Measurements from ENCODE around the gene ACSS2. TPM values are rescaled to one million over a fixed set of nuclear protein-coding genes. Genes with fewer than 3 reads are reported as not detected.
A peak's percentile ranks its signal among the peaks of the same experiment; 100 is the strongest.

The ACSS2 gene, protein sequence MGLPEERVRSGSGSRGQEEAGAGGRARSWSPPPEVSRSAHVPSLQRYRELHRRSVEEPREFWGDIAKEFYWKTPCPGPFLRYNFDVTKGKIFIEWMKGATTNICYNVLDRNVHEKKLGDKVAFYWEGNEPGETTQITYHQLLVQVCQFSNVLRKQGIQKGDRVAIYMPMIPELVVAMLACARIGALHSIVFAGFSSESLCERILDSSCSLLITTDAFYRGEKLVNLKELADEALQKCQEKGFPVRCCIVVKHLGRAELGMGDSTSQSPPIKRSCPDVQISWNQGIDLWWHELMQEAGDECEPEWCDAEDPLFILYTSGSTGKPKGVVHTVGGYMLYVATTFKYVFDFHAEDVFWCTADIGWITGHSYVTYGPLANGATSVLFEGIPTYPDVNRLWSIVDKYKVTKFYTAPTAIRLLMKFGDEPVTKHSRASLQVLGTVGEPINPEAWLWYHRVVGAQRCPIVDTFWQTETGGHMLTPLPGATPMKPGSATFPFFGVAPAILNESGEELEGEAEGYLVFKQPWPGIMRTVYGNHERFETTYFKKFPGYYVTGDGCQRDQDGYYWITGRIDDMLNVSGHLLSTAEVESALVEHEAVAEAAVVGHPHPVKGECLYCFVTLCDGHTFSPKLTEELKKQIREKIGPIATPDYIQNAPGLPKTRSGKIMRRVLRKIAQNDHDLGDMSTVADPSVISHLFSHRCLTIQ
- total RNA-seq (ENCODE audit: unreplicated experiment), result 53.2 TPM
- long read RNA-seq, transcript ACSS2-202 (18 exons, 3,065 nt), result major isoform, 30 of 38 reads
- long read RNA-seq, partial matches to known transcripts, result 3 of 38 reads
- long read RNA-seq, other reads (novel, unspliced or antisense), result 4 of 38 reads

DNA sequence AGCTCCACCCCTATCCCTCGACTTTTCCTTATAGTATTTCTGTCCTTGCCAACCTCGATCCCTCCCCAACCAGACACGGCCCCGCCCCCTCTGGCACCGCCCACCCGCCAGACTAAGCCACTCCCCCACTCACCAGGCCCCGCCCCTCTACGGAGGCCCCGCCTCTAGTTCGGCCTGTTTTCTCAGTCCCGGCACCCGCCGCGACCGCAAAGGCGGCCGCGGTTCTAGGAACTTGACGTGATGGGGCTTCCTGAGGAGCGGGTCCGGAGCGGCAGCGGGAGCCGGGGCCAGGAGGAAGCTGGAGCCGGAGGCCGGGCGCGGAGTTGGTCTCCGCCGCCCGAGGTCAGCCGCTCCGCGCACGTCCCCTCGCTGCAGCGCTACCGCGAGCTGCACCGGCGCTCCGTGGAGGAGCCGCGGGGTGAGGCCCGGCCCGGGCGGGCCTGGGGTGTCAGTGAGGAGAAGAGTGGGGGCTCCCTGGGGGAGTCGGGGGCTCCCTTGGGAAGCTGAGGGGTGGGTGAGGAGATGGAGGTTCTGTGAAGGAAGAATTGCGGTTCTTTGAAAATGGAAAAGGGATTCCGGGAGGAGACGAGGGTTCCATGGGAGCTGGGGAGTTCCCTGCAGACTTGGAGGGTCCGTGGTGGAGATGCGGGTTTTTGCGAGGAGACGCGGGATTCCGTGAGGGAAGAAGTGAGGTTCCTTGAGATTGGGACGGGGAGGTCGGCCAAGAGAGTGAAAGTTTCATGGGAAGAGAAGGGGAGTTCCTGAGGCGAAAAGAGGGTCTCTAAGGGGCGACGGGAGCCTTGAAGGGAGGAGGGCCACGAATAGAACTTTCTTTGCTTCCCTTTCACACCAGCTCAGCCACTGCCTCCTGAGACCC, at the start of gene ACSS2:
Gene ACSS2, plus strand, starts transcription at position 207 of the 877 bp plus-strand sequence. Its CDS starts 34 bp downstream, at position 241.
- H3K36me3 Mint-ChIP-seq (ENCODE audit: low read depth, unreplicated experiment), result peaks cover 4% of the 10 kb centered on the region
- H3K27ac Mint-ChIP-seq (ENCODE audit: unreplicated experiment), result peak within 1 kb of the TSS; percentile 17
- peak; percentile 98 for DNase-seq (ENCODE audit: low spot score)
- H3K9me3 Mint-ChIP-seq (ENCODE audit: unreplicated experiment), result no peaks in the 10 kb centered on the region
- H3K4me3 Mint-ChIP-seq (ENCODE audit: unreplicated experiment), result peak within 1 kb of the TSS; percentile 96
- TF ChIP-seq, protein P1, sequence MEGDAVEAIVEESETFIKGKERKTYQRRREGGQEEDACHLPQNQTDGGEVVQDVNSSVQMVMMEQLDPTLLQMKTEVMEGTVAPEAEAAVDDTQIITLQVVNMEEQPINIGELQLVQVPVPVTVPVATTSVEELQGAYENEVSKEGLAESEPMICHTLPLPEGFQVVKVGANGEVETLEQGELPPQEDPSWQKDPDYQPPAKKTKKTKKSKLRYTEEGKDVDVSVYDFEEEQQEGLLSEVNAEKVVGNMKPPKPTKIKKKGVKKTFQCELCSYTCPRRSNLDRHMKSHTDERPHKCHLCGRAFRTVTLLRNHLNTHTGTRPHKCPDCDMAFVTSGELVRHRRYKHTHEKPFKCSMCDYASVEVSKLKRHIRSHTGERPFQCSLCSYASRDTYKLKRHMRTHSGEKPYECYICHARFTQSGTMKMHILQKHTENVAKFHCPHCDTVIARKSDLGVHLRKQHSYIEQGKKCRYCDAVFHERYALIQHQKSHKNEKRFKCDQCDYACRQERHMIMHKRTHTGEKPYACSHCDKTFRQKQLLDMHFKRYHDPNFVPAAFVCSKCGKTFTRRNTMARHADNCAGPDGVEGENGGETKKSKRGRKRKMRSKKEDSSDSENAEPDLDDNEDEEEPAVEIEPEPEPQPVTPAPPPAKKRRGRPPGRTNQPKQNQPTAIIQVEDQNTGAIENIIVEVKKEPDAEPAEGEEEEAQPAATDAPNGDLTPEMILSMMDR (IDR thresholded peaks at IDR 0.05; ENCODE audit: unreplicated experiment), result peak; percentile 15
- H3K27me3 Mint-ChIP-seq (ENCODE audit: unreplicated experiment), result peaks cover 10% of the 10 kb centered on the region
- peaks cover 34% of the 10 kb centered on the region for H3K4me1 Mint-ChIP-seq (ENCODE audit: unreplicated experiment)

DNA sequence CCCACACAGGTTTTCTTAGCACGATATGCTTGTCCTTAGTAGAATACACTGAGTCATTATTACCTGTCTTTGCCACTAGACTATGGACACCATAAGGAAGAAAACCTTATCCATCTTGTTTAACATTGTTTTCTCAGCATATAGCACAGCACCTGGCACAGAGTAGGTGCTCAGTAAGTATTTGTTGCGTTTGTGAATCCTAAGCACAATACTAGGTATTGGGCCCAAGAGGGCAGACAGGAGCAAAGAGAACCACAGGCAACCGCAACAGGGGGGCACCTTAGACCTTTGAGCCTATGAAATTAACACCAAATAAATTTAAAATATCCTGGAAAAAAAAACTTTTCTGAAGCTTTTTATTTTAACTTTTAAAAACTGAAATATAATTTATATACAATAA, 47.2 kb upstream of the ACSS2 start:
- TF ChIP-seq, protein P1 (IDR thresholded peaks at IDR 0.05; ENCODE audit: unreplicated experiment), result no peak
- peaks cover 10% of the 10 kb centered on the region for H3K4me1 Mint-ChIP-seq (ENCODE audit: unreplicated experiment)
- peaks cover 6% of the 10 kb centered on the region for H3K27me3 Mint-ChIP-seq (ENCODE audit: unreplicated experiment)
- H3K36me3 Mint-ChIP-seq (ENCODE audit: low read depth, unreplicated experiment), result peaks cover 8% of the 10 kb centered on the region
- H3K27ac Mint-ChIP-seq (ENCODE audit: unreplicated experiment), result no peak overlapping the region
- no peaks in the 10 kb centered on the region for H3K9me3 Mint-ChIP-seq (ENCODE audit: unreplicated experiment)
- no peak for DNase-seq (ENCODE audit: low spot score)
- H3K4me3 Mint-ChIP-seq (ENCODE audit: unreplicated experiment), result no peak overlapping the region

DNA sequence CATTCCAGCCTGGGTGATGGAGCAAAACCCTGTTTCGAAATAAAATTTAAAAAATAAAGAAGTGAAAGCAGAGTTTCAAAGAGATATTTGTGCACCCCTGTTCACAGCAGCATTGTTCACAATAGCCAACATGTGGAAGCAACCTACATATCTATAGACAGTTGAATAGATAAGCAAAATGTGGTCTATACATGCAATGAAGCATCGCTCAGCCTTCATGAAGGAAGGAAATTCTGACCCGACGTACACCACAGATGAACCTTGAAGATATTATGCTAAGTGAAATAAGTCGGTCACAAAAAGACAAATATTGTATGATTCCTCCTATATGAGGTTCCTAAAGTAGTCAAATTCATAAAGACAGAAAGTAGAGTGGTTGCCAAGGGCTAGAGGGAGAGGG, 44.5 kb upstream of the ACSS2 start:
- TF ChIP-seq, protein P1 (IDR thresholded peaks at IDR 0.05; ENCODE audit: unreplicated experiment), result no peak
- Mint-ChIP-seq H3K4me3 (ENCODE audit: unreplicated experiment) (no peak overlapping the region), H3K27ac (ENCODE audit: unreplicated experiment) (no peak overlapping the region), H3K36me3 (ENCODE audit: low read depth, unreplicated experiment) (peaks cover 3% of the 10 kb centered on the region), H3K4me1 (ENCODE audit: unreplicated experiment) (no peaks in the 10 kb centered on the region), H3K27me3 (ENCODE audit: unreplicated experiment) (peaks cover 2% of the 10 kb centered on the region), H3K9me3 (ENCODE audit: unreplicated experiment) (no peaks in the 10 kb centered on the region)
- no peak for DNase-seq (ENCODE audit: low spot score)

DNA sequence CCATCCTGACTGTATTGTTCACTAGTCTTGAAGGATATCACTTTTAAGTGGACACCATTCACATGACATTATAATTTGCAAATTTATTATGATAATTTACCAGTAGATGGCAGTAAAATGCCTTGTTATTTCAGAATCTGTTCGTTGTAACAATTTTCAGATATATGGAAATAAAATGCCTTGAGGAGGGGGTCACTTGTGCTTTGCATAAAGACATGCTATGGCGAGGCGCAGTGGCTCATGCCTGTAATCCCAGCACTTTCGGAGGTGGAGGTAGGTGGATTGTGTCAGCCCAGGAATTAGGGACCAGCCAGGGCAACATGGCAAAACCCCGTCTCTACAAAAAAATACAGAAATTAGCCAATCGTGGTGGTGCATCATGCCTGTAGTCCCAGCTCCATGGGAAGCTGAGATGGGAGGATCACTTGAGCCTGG, 41.9 kb upstream of the ACSS2 start:
- Mint-ChIP-seq H3K9me3 (ENCODE audit: unreplicated experiment) (no peaks in the 10 kb centered on the region), H3K27ac (ENCODE audit: unreplicated experiment) (no peak overlapping the region), H3K27me3 (ENCODE audit: unreplicated experiment) (peaks cover 2% of the 10 kb centered on the region), H3K4me1 (ENCODE audit: unreplicated experiment) (no peaks in the 10 kb centered on the region), H3K4me3 (ENCODE audit: unreplicated experiment) (no peak overlapping the region), H3K36me3 (ENCODE audit: low read depth, unreplicated experiment) (no peaks in the 10 kb centered on the region)
- DNase-seq (ENCODE audit: low spot score), result no peak
- TF ChIP-seq, protein P1 (IDR thresholded peaks at IDR 0.05; ENCODE audit: unreplicated experiment), result peak; percentile 62
